H4 (cell line): ENCODE results near the gene IBTK. TPM values are rescaled to one million over a fixed set of nuclear protein-coding genes. Genes with fewer than 3 reads are reported as not detected.

Source experiments
- total RNA-seq: library from RNA; depleted of rRNA; stranded (reverse); fragments of >200 nt; shearing (Covaris generic); gene quantifications from 2 replicates; pipeline ENCODE4 v1.2.3, GENCODE V29; 2014; rRNA removed

The IBTK gene
- total RNA-seq, 1 experiment from 2014 or later = 16.2 TPM

Other genes with a start within 250 kb of the IBTK start
- gene TPBG, start 116.1 kb upstream of the IBTK start, total RNA-seq = 15.9 and 20.3 TPM in 2 replicates